K562 (cell line): ENCODE results near the gene DVL2. TPM values are rescaled to one million over a fixed set of nuclear protein-coding genes. Genes with fewer than 3 reads are reported as not detected.

Experiments used
- ESRRB ChIP-seq: fragments of 250-450 bp; sonication (Bioruptor Pico); IDR thresholded peaks from 2 replicates; pipeline ENCODE4 v1.5.0; 2020; ENCODE audit warnings: mild to moderate bottlenecking, moderate library complexity, borderline replicate concordance
- ETV1 ChIP-seq: fragments of 450-650 bp; conservative IDR thresholded peaks from 2 replicates; pipeline ENCODE4 v1.6.1; 2016; ENCODE audit warnings: missing genetic modification characterization, control low read depth, low read depth, missing compliant biosample characterization
- GATAD2A ChIP-seq: fragments of 450-650 bp; IDR thresholded peaks from 2 replicates; pipeline ENCODE4 v1.6.1; 2017
- HSF4 ChIP-seq: fragments of 250-450 bp; sonication (Bioruptor Pico); IDR thresholded peaks from 2 replicates; pipeline ENCODE4 v2.1.2; 2022; ENCODE audit warnings: mild to moderate bottlenecking, moderate library complexity, borderline replicate concordance
- JUND ChIP-seq, 2 experiments: IDR thresholded peaks; 2 replicates in 1 of 2; 3 replicates in 1 of 2; pipeline ENCODE4 v1.6.1; 2011; ENCODE audit warnings: borderline replicate concordance in 2 of 2, low read depth in 2 of 2, low read length in 2 of 2, improper control_type of control experiment in 1 of 2, missing biosample characterization in 1 of 2, missing genetic modification characterization in 1 of 2, missing genetic modification reagents in 1 of 2
- KDM4B ChIP-seq, 2 experiments: fragments of 450-650 bp in 1 of 2; sonication (generic) in 1 of 2; IDR thresholded peaks; 2 replicates each; pipeline ENCODE4 v1.6.1; 2016 to 2017; ENCODE audit warnings: borderline replicate concordance in 2 of 2, antibody characterized with exemption in 1 of 2, low read depth in 1 of 2, mild to moderate bottlenecking in 1 of 2
- KLF6 ChIP-seq: fragments of 250-450 bp; sonication (Bioruptor Pico); IDR thresholded peaks from 2 replicates; pipeline ENCODE4 v1.4.0; 2020; ENCODE audit warnings: mild to moderate bottlenecking, moderate library complexity, borderline replicate concordance
- LEF1 ChIP-seq: fragments of 450-650 bp; IDR thresholded peaks from 2 replicates; pipeline ENCODE4 v1.6.1; 2016; ENCODE audit warnings: mild to moderate bottlenecking
- NCOA2 ChIP-seq, 2 experiments: fragments of 450-650 bp; IDR thresholded peaks; 2 replicates each; pipeline ENCODE4 v1.6.1; 2018; ENCODE audit warnings: mild to moderate bottlenecking in 2 of 2, moderate library complexity in 1 of 2; ENCODE audit not compliant: partially characterized antibody in 2 of 2
- NCOA4 ChIP-seq: fragments of 450-650 bp; IDR thresholded peaks from 2 replicates; pipeline ENCODE4 v1.6.1; 2018; ENCODE audit warnings: mild to moderate bottlenecking; ENCODE audit not compliant: partially characterized antibody
- NFIC ChIP-seq: fragments of 450-650 bp; IDR thresholded peaks from 2 replicates; pipeline ENCODE4 v1.6.1; 2017; ENCODE audit warnings: mild to moderate bottlenecking, inconsistent platforms
- NFYB ChIP-seq: IDR thresholded peaks from 2 replicates; pipeline ENCODE4 v1.6.1; 2011; ENCODE audit warnings: mild to moderate bottlenecking, moderate library complexity; ENCODE audit not compliant: insufficient read length; ENCODE audit errors: extremely low read depth
- NR2F6 ChIP-seq: fragments of 450-650 bp; formaldehyde crosslinking; IDR thresholded peaks from 2 replicates; pipeline ENCODE4 v1.4.0; 2020; ENCODE audit warnings: mild to moderate bottlenecking
- NRF1 ChIP-seq, 2 experiments: fragments of 450-650 bp; IDR thresholded peaks in 1 of 2; conservative IDR thresholded peaks in 1 of 2; 2 replicates each; pipeline ENCODE4 v1.6.1; 2014; ENCODE audit warnings: mild to moderate bottlenecking in 2 of 2
- PATZ1 ChIP-seq: fragments of 250-450 bp; sonication (Bioruptor Pico); IDR thresholded peaks from 2 replicates; pipeline ENCODE4 v1.5.0; 2020; ENCODE audit warnings: mild to moderate bottlenecking, borderline replicate concordance
- PHB2 ChIP-seq: fragments of 450-650 bp; IDR thresholded peaks from 2 replicates; pipeline ENCODE4 v1.6.1; 2017; ENCODE audit warnings: low read depth
- RCOR1 ChIP-seq, 2 experiments: IDR thresholded peaks; 2 replicates each; pipeline ENCODE4 v1.6.1; 2012; ENCODE audit warnings: low read depth in 2 of 2, low read length in 2 of 2, borderline replicate concordance in 1 of 2, improper control_type of control experiment in 1 of 2
- SMAD1 ChIP-seq: fragments of 150-350 bp; IDR thresholded peaks from 2 replicates; pipeline ENCODE4 v1.6.1; 2014; ENCODE audit warnings: low read length, low read depth; ENCODE audit not compliant: partially characterized antibody
- SP1 ChIP-seq: sonication (generic); formaldehyde crosslinking; IDR thresholded peaks from 2 replicates; pipeline ENCODE4 v1.8.1; 2022; ENCODE audit warnings: mild to moderate bottlenecking, missing genetic modification reagents
- TOE1 ChIP-seq, 2 experiments: fragments of 450-650 bp in 1 of 2; sonication (generic) in 1 of 2; formaldehyde crosslinking in 1 of 2; IDR thresholded peaks; 2 replicates each; pipeline versions ENCODE4 v1.7.1 to v1.8.0; 2016 to 2022; ENCODE audit warnings: borderline replicate concordance in 2 of 2, mild to moderate bottlenecking in 2 of 2, antibody characterized with exemption in 1 of 2, inconsistent platforms in 1 of 2, low read depth in 1 of 2, missing genetic modification reagents in 1 of 2, moderate library complexity in 1 of 2
- TSC22D4 ChIP-seq: fragments of 450-650 bp; IDR thresholded peaks from 2 replicates; pipeline ENCODE4 v1.6.1; 2016; ENCODE audit warnings: missing genetic modification characterization, missing biosample characterization, control low read depth
- USF2 ChIP-seq: sonication (generic); formaldehyde crosslinking; IDR thresholded peaks from 2 replicates; pipeline ENCODE4 v1.5.0; 2020; ENCODE audit warnings: missing genetic modification reagents
- ZNF124 ChIP-seq: sonication (generic); formaldehyde crosslinking; IDR thresholded peaks from 2 replicates; pipeline ENCODE4 v1.8.1; 2022; ENCODE audit warnings: missing genetic modification reagents
- ZNF134 ChIP-seq: fragments of 250-450 bp; sonication (Bioruptor Pico); conservative IDR thresholded peaks from 2 replicates; pipeline ENCODE4 v1.4.0; 2020
- ZNF24 ChIP-seq: fragments of 450-650 bp; IDR thresholded peaks from 2 replicates; pipeline ENCODE4 v1.6.1; 2016
- polyA plus RNA-seq, 8 experiments: library from polyadenylated mRNA; depleted of rRNA in 4 of 8; stranded (reverse) in 5 of 8; unstranded in 3 of 8; fragments of >200 nt; fragmentation: Nextera tagmentation in 2 of 8; fragmentation: Illumina TruSeq in 1 of 8; extraction: Ambion mirVana in 2 of 8; extraction: Trizol in 1 of 8; gene quantifications; 2 replicates each; pipeline versions ENCODE4 v1.2.1 to v1.2.3, GENCODE V29; 2011 to 2014; ENCODE audit warnings: inconsistent platforms in 1 of 8, missing spikeins in 1 of 8
- total RNA-seq, 7 experiments: library from RNA; depleted of rRNA in 6 of 7; stranded (reverse); fragments of >200 nt in 6 of 7; fragmentation: Illumina TruSeq in 2 of 7; extraction: Trizol in 2 of 7; gene quantifications; 2 replicates each; pipeline versions ENCODE4 v1.2.1 to v1.2.3, GENCODE V29; 2011 to 2021; ENCODE audit warnings: low replicate concordance in 1 of 7

The DVL2 gene
- total and polyA plus RNA-seq, 9 of the 15 experiments (the other 6 are each of a cell fraction or from before 2014, with no cell fraction given): 1.3 to 49.5 (median 24.3) TPM

GRCh38 chr17:7242717-7243452, 8.6 kb upstream of the DVL2 start (continued):
- TF ChIP-seq TSC22D4 (tag) (no peak), NCOA2 (IDR thresholded peaks at IDR 0.05; ENCODE audit: partially characterized antibody in 2 of 2) (no peak), HSF4 (no peak), ZNF134 (CRISPR knock-in tag) (no peak), ETV1 (tag) (peak; percentile 12; the same call in 1 of the 2 replicates), NR2F6 (CRISPR knock-in tag) (0 out of 2 replicates have a peak, but pooled peaks have one; percentile 63), ZNF124 (no peak), NFYB (no peak), SP1 (CRISPR knock-in tag) (peak; percentile 87), TOE1 (IDR thresholded peaks at IDR 0.05; ENCODE audit: borderline replicate concordance) (peak; percentile 97), TOE1 (CRISPR knock-in tag; IDR thresholded peaks at IDR 0.05; ENCODE audit: borderline replicate concordance, low read depth) (no peak), KLF6 (CRISPR knock-in tag) (0 out of 2 replicates have a peak, but pooled peaks have one; percentile 42), NRF1 (conservative IDR thresholded peaks at IDR 0.05 in 1 of 2, IDR thresholded peaks at IDR 0.05 in 1 of 2) (peak; percentile 62 to 63), NFIC (peak; percentile 72), KDM4B (IDR thresholded peaks at IDR 0.05; ENCODE audit: borderline replicate concordance in 2 of 2, low read depth in 1 of 2) (no peak), GATAD2A (no peak), NCOA4 (no peak), RCOR1 (IDR thresholded peaks at IDR 0.05; ENCODE audit: borderline replicate concordance in 1 of 2, low read depth in 2 of 2, low read length in 2 of 2) (no peak), LEF1 (peak; percentile 79), ZNF24 (0 out of 2 replicates have a peak, but pooled peaks have one; percentile 92), ESRRB (CRISPR knock-in tag) (no peak), JUND (IDR thresholded peaks at IDR 0.05; ENCODE audit: borderline replicate concordance, low read depth, low read length) (no peak; the same call in 1 of the 2 replicates), JUND (tag; IDR thresholded peaks at IDR 0.05; ENCODE audit: borderline replicate concordance, low read depth, low read length) (peak; percentile 51; the same call in 2 of the 3 replicates), PHB2 (no peak), SMAD1 (no peak), USF2 (CRISPR knock-in tag) (peak; percentile 98), PATZ1 (no peak)
